COLO829 (cell line): ENCODE results near the gene GMCL1.
"Not testable (repeated sequence)": the region's sequence is repeated elsewhere in the genome, so short reads cannot be mapped to it uniquely, and the experiment has no call there.

Experiments used
- DNase-seq: peaks from one replicate; pipeline ENCODE4 v3.0.0; 2012; ENCODE audit warnings: low spot score

Gene GMCL1

GRCh38 chr2:69807821-69808540 is 21.5 kb upstream of the GMCL1 start:
- no peak for DNase-seq

DNA sequence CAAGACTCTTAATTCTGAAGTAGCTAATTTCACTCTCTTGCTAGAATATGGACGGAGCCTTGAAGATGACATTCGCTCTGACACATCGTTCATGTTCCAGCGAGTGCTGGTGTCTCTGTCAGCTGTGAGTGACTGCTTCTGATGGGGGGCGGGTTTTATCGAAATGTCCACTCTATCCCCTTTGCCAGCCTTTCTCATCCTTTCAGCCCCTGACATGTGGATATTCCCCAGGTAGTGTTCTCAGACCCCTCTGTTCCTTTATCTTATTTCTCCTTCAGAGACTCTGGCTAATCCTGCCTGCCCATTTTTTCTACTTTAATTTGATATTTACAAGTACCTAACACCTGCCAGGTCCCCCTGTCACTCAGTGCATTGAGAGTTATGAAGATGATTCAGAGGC is 18.9 kb upstream of the GMCL1 start:
- DNase-seq = no peak

- DNase-seq = no peak
Observed at GRCh38 chr2:69811018-69811417, 18.4 kb upstream of the GMCL1 start.

DNA sequence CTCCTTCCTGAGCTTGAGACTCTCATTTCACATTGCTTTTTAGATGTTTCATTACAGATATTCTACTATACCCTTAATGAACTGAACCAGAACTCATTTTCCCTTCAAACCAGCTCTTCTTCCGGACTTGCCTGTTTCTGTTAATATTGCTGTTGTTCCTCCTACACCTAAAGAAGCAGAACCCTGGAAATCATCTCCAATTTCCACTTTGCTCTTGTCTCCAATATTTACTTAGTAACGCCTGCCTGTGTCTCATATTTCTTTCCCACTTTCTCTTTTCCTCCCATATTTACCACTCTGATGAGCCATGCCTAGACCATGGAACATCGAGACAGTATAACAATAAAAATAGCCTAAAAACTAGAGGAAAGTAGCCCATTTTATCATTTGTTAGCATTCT is 17.9 kb upstream of the GMCL1 start:
- no peak for DNase-seq

DNA sequence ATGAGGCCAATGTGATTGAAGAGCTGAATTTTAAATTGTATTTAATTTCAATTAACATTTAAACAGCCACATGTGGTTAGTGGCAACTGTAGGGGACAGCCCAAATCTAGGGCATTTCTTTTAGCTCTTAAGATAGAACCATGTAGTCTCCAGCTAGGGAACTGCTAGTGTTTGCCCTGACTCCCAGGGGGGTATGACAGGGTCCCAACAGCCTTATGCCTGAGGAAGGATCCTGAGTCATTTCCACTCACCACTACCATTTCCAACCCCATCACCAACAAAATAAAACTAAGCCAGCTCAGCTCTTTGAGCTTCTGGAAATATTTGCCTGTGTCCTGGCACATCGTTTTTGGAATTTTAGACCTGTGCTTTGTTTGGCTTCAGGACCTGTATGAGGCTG is 13.7 kb upstream of the GMCL1 start:
- no peak for DNase-seq

DNA sequence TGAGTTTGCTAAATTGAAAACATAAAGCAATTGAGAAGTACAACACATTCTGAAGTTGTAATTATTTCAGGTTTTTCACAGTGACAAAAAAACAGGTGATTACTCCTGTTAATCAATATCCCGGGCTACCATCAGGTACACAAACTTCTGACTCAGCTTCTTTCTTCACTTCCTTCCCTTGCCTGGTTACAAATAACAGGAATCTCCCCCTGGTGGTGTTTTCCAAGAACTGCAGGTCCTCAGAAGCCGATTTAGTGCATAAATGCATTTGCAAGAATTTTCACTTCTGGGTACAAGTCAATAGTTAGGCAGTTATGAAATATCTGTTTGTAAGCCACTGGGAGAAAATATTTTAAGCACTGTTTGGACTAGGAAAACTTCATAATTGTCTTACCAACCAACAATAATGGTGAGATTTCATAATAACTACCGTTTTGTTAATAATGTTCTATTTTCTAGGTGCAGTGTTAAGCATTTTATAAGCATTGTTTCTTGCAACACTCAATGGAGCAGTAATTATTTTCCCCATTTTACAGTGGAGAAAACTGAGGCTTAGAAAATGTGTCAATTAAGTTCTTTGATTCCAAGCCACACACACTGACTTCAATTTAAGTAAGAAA is 12.4 kb upstream of the GMCL1 start:
- peak; percentile 61 for DNase-seq

- DNase-seq = no peak
Observed at GRCh38 chr2:69817729-69818501, 11.5 kb upstream of the GMCL1 start.

- no peak for DNase-seq
Observed at GRCh38 chr2:69827796-69828540, 1.5 kb upstream of the GMCL1 start.

GRCh38 chr2:69828938-69829255 is 563 bp upstream of the GMCL1 start:
- DNase-seq = no peak

- DNase-seq = peak; percentile 5
Observed at GRCh38 chr2:69830045-69830905, 815 bp downstream of the GMCL1 start.

- DNase-seq = not testable (repeated sequence)
Observed at GRCh38 chr2:69830906-69831241, 1.4 kb downstream of the GMCL1 start.

- DNase-seq = no peak
Observed at GRCh38 chr2:69831354-69831905, 2.0 kb downstream of the GMCL1 start.

GRCh38 chr2:69833752-69834151 is 4.3 kb downstream of the GMCL1 start:
- no peak for DNase-seq

DNA sequence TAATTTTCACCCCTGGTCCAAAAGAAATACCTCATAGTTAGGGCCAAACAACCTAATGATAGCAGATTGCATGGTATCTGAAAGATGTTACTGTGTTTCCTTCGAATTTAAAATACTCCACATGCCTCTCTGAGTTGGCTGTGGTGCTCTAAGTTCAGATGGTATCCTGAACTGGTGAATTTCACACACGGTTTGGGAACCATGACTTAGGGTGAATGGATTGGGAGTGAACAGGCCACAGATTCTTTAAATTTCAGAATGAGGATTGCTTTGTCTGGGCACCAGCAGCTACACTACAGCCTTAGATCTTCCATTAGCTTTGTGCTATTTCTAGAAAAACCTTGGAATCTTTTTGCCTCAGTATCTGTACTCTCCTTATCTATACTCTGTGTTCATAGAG is 6.2 kb downstream of the GMCL1 start:
- DNase-seq = no peak

- no peak for DNase-seq
Observed at GRCh38 chr2:69836316-69836715, 6.9 kb downstream of the GMCL1 start.

- no peak for DNase-seq
Observed at GRCh38 chr2:69837533-69837932, 8.1 kb downstream of the GMCL1 start.

- no peak for DNase-seq
Observed at GRCh38 chr2:69843993-69844392, 14.5 kb downstream of the GMCL1 start.

GRCh38 chr2:69844560-69844959 is 15.1 kb downstream of the GMCL1 start:
- no peak for DNase-seq

DNA sequence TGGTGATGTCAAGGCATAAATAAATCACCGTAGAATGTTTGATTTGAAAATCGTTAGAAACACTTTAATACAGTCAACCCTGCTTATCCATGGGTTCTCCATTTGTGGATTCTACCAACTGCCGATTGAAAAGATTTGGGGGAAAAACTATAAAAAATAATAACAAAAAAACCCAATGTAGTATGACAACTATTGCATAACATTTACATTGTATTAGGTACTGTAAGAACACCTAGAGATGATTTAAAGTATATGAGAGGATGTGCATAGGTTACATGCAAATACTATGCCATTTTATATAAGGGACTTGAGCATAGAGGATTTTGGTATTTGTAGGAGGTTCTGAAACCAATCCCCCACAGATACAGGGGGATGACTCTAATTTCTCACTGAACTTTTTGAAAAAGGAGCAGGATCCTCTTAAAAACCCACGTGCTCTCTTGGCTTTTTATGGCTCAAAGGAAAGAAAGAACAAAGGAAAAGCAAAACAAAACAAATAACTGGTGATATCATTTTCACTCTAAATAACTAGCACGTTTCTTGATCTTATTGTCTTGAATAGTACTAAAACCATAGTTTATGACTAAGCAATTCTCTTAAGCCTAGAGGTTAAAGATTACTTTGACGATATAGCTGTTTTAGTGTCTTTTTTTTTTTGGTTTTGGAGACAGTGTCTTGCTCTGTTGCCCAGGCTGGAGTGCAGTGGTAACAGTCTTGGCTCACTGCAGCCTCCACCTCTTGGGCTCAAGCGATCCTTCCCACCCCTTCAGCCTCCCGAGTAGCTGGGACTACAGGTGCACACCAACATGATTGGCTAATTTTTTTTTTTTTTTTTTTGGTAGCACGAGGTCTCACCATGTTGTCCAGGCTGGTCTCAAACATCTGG is 17.0 kb downstream of the GMCL1 start:
- no peak for DNase-seq

- no peak for DNase-seq
Observed at GRCh38 chr2:69847068-69847828, 17.8 kb downstream of the GMCL1 start.
